CD4-positive, alpha-beta T cell treated with Interleukin-17A for 1 hour (primary cell): ENCODE measurements around the gene RPS19BP1.
"Not testable (repeated sequence)": the region's sequence is repeated elsewhere in the genome, so short reads cannot be mapped to it uniquely, and the experiment has no call there.

Experiments used
- DNase-seq: peaks from one replicate; pipeline ENCODE4 v3.0.0-alpha.2; 2020

The RPS19BP1 gene

DNA sequence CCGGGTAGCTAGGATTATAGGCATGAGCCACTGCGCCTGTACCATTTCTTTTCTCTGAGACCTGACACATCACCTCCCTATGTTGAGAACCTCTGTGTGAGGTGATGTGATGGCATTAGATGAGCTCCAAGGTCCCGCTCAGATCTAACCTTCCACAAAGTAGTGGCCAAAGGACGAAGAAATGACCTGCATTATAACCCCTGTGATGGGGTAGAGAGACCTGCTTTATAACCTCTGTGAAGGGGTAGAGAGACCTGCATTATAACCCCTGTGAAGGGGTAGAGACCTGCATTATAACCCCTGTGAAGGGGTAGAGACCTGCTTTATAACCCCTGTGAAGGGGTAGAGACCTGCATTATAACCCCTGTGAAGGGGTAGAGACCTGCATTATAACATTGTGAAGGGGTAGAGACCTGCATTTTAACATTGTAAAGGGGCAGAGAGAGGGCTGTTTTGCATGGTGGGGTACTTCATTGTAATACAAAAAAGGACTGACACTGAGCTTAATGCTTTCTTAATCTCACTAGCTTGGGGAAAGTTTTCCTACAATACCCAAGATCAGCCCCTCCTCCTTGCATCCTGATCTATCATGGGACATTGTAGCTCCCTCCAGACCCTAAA, 21.9 kb downstream of the RPS19BP1 start:
- no peak for DNase-seq

DNA sequence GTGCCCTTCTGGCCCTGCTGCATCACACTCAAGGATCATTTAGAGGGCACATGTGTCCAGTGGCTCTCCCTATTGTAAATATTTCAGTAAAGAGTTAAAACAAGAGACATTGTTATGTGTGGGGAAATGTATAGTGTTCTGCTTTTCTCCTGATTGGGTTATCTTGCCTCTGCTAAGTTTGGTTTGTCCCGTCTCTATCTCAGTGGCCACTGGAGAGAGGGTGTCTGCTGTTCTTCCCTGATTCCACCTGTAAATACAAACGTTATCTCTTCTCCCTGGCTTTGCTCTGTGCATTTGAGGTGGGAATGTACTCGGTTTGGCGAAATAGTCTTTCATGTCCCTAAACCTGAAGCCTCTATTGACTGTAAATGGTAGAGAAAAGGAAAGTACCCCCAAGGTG, 24.2 kb downstream of the RPS19BP1 start:
- no peak for DNase-seq

DNA sequence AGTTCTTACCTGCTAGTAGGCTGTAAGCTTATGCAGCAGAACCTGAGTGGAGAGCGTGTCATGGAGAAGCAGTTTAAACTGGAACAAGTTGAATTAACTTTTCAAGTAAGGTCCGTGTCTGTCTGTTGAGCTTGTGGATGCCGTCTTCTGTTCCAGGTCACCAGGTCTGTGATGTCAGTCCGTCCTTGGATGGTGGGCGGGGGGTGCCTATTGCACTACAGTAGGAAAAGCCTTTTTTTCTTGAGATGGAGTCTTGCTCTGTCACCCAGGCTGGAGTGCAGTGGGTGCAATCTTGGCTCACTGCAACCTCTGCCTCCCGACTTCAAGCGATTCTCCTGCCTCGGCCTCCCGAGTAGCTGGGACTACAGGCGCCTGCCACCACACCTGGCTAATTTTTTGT, 25.5 kb downstream of the RPS19BP1 start:
- not testable (repeated sequence) for DNase-seq

DNA sequence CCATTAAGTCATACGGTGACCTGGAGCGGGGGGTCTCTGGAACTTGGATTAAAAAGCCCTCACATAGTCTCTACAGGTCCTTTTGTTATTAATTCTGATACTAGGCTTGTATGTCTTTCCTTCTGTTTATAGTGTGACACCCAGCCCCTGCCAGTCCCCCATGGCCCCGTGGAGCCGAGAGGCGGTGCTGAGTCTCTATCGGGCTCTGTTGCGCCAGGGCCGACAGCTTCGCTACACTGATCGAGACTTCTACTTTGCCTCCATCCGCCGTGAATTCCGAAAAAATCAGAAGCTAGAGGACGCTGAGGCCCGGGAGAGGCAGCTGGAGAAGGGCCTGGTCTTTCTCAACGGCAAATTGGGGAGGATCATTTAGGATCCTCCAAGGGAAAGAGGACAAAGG, 28.5 kb downstream of the RPS19BP1 start:
- no peak for DNase-seq

DNA sequence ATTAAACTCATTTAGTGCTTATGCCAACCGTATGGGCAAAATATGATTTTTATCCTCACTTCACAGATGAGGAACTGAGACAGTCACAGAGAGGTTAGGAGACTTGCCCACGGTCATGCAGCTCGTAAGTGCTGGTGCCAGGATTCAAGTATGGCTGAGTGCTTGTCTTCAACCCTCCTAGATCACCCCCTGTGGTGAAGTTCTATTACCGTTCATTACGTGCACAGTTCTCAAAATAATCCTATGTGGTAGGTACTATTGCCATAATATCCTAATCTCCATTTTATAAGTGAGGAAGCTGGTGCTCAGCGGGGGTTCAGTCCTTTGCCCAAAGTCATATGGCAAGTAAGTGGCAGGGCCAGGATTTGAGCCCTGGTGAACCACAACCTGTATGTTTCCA, 28.9 kb downstream of the RPS19BP1 start:
- DNase-seq, result no peak

DNA sequence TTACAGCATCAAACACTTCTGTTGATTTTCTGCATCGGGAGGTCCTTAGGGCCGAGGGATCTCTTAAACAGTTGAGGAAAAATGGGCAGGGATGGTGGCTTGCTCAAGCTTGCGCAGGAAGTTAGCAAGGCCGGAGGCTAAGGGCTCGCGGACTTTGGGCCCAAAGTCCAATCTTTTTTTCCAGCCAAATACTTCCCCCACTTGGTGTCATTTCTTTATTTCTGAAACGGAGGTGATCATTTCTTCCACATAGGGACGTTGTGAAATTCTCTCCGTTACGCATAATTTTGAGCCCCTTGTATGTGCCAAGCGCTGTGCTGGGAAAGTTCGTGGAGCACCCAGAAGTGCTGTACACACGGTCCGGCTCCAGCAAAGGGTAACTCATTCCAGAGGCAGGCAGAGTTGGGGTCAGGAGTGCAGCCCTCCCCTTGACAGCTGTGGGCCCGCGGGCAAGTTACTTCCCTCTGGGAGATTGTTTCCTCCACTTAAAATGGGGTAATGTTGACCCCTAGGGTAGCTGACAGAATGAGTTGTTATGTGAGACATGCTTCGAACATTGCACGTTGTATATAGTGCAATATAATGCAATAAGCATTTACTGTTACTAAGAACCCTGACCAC, 29.6 kb downstream of the RPS19BP1 start:
- DNase-seq, result no peak

DNA sequence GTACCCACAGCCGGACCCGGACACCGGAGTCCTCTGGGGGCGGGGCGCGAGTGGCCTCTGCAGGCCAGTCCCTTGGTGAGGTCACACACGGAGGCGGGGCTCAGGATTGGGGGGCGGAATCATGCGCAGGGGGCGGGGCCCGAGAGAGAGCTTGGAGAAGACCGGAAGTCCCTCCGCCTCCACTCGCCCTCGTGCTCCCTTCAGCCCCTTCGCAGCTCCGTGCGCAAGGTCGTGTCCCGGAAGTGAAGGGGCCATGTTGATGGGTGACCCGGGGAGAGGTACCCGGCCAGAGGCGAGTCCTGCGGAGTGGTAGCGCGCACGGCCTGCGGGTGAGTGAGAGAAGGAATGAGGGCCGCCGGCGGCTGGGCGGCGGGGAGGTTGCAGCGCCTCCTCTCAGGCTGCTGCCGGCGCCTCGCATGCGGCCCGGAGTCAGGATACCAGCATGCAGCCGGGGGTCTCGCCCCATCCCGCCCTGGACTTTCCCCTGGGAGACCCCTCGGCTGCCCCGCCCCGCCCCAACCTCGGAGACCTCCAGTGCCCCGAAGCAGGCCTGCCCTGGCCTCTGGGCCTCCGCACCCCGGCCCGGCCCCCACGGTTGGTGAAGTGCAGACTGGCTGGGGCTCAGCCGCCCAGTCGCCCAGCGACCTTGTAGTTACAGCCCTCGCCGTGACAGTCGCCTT, 30.3 kb downstream of the RPS19BP1 start, which contains the start of gene MIEF1:
Gene MIEF1 (plus strand): TSS at position 182 of the 680 bp plus-strand sequence. CDS start 9,005 bp downstream, outside the sequence.
- peak; percentile 94 for DNase-seq

DNA sequence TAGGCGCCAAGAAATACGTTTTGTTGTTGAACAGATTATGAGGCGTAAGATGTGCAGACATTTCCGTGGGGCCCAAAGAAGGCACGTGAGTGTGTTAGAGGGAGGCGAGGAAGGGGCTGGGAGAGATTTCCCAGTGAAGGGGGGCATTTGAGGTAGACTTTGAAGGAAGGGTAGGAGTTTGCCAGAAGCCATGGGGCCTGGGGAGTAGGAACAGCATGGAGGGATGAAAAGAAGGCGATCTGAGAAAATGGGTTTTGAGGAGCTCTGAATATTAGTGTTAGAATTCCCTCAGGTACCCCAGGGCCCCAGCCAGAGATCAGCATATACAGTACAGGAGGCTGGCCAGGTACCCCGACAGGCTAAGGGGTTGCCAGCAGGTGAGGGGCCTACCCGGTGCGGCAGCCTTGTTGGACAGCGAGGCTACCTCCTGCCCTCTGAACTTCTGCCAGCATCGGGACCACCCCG, 30.9 kb downstream of the RPS19BP1 start:
- DNase-seq, result no peak

DNA sequence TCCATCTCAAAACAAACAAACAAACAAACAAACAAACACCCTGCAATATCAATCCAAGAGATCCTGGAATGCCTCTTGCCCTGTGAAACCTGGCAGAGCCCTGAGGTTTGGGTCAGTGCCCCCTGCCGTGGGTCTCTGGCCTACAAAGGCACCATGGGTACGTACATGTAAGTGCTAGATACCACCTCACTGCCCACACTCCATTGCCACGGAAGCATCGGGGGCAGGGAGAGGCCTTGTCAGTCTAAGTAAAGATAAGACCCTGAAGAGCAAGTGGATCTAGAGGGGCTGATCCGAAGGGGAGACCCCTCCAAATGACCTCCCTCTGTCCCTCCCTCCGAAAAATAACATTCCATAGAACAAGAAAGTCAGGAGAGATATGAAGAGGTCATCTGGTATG, 32.4 kb downstream of the RPS19BP1 start:
- DNase-seq, result no peak

DNA sequence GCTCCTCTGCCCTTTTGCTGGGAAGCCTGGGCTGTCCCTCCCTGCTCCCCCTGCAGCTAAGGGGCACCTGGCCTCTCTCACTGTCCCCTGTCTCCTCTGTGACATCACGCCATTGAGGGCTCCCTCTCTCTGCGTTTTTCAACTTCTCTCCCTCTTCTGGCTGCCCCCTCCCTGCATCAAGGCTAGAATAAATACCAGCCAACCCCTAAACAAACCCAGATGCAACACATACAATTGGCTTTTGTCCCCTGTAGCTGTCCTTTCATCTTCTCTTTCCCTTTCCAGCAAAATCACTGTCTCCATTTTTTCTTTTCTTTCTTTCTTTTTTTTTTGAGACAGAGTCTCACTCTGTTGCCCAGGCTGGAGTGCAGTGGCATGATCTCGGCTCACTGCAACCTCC, 33.7 kb downstream of the RPS19BP1 start:
- no peak for DNase-seq

DNA sequence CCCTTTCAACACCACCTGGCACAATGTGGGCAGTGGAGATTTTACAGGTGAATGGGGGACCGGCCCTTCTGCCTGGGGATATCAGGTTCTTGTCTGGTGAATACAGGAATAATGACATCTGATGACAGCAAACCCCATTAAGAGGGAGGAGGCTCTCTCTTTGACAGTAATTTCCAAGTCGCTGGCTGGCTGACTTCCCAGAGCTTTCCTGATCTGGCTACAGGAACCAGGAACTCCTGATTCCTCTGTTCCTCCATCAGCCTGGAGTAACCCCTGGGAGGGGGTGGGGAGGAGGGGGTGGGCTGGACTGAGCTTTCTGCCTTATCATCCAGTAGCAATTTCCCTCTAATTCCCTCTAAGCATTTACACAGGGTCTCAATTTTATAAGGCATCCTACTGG, 34.2 kb downstream of the RPS19BP1 start:
- no peak for DNase-seq

DNA sequence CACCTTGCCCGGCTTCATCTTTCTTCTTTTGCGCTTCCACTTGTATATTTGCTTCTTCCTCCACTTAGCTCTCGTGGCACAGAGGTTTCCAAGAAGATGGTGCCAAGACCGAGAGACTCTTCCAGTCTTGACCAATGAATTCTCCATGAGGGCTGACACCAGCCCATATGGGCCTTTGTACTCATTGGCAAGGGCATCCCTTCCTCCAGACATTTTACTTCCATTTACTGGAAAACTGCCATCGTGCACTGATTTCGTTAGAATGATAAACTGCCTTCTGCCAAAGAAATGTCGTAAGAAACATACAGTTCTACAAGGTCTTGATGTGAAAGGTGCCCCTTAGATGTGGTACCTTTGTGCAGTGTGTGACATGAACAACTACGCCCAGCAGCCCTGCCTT, 35.1 kb downstream of the RPS19BP1 start:
- no peak for DNase-seq

DNA sequence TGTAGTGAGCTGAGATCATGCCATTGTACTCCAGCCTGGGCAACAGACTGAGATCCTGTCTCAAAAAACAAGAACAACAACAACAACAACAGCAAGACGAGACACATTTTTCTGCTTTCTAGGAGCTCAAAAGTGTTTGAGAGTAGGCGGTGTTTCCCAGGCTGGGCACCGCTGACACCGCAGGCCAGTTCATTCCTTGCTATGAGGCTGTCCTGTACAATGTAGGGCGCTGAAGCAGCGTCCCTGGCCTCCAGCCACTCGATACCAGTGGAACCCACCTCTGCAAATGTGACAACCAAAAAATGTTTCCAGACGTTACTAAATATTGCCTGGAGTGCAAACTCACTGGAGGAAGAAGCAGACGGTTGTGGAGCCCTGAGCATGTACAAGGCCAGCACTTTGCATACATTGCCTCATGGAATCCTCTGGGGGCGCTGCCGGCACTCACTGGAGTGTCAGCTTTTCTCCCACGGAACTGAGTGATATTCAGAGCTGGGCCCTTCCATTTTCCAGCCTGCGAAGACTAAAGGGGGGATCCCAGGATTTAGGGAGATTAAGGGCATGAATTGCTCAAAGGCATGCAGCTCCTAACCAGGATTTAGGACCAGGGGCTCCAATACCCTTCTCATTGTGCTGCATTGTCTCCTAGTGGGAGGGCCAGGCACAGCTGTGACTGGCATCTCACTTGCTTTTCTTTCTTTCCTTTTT, 36.3 kb downstream of the RPS19BP1 start:
- peak; percentile 55 for DNase-seq

DNA sequence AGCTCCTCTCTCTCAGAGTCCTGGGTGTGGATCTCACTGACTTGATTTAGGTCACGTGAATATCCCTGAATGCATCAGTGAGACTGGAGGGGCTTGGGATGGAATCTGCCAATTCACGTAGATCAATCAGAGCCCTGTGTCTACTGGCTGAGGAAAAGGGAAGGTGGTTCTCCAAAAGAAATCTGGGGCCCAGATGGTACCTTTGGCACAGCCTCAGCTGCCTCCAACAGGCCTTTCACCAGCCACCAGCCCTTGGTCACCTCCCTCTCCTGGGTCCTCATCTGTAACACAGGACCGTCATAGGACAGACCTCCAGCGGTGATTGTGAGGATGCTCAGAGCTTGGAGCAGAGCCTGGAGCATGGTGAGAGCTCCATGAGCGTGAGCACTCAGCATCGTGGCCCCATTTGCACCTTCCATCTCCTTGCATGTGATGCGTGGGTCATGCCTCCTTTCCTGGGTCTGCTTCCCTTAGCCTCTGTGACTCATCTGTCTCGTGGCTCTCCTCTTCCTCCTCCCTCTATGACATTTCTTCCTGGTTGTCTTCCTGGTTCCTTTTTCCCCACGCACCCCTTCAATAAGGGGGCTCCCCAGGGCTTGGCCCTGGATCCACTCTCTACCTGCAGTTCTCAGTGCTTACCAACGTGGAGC, 38.0 kb downstream of the RPS19BP1 start:
- DNase-seq, result no peak

DNA sequence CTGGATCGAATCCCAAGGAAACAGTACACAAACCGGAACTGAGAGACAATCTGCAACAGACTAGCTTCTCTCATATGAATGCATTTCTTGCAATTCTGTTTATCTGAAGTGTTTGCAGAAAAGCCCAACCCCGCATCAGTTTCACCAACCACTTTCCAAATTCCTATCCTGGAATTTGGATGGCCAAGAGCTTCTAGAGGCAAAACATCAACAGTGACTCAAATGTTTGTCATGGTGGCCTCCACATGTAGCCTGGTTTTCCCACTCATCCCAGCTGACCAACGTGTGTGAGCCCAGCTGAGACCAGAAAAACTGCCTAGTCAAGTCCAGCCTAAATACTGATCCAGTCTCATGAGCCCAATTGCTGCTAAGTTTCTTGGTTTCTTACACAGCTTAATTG, 38.8 kb downstream of the RPS19BP1 start:
- DNase-seq, result no peak

DNA sequence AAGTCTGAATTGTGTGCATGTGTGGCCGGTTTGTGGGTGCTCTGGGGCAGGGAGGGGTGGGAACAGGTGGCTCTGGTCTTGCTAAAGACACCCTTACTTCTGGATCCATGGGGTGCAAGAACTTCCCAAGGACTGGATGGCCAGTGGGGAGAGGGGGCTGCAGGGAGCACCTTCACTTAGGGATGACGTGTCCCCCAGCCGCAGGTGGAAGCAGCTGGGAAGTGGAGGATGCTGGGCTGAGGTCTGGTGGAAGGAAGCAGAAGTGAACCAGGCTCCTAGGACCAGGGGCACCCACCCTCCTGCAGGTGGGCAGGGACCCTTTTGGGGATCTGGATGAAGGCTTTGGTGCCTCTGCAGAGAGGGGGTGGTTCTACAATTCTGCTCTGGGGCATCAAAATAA, 40.4 kb downstream of the RPS19BP1 start:
- no peak for DNase-seq

DNA sequence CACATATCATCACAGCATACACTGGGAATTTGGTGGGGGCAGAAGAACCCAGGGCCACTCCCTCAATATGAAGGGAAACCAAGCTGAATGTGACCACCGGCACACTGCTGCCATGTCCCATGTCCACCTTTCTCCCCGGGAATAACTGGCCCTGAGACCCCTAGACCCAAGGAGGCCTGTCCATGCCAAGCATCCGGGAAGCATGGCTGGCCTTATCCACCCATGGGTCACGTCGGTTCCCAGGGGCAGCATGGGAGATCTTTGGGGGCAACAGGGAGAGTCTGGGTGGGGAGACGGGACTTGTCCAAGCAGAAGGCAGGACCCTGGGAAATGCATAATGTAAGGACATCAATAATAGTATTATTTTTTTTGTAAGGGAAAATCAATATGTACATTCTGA, 40.9 kb downstream of the RPS19BP1 start:
- DNase-seq, result no peak

DNA sequence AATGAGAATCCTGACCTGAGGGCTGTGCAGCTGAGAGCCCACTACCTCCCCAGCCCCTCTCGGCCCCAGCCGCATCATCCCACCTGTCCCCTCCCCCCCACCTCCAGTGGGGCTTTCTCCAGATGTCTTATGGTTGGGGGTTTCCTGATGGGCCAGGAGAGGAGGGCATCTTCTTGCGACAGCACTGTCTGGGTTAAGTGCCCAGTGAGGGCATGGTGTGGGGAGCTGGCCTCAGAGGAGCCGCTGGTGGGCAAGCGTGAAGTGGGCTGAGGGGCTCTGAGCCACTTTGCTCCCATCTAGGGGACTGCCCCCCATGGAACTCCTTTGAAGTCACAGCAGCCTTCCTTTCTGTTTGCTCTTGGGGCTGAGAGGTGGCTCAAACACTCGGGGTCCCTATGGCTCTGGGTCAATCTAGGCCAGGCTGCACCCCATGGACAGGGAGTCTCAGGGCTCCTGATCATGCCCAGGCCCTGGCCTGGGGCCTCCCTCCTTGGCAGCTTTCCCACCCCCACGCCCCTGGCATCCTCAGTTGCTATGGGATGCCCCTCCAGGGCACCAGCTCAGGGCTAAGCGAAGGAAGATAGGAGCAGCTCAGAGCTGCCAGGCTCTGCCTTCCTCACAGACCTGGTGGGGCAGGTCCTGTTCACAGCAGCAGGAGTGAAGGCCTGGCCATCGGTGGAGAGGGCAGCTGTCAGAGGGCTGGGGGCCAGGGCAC, 41.4 kb downstream of the RPS19BP1 start:
- no peak for DNase-seq

DNA sequence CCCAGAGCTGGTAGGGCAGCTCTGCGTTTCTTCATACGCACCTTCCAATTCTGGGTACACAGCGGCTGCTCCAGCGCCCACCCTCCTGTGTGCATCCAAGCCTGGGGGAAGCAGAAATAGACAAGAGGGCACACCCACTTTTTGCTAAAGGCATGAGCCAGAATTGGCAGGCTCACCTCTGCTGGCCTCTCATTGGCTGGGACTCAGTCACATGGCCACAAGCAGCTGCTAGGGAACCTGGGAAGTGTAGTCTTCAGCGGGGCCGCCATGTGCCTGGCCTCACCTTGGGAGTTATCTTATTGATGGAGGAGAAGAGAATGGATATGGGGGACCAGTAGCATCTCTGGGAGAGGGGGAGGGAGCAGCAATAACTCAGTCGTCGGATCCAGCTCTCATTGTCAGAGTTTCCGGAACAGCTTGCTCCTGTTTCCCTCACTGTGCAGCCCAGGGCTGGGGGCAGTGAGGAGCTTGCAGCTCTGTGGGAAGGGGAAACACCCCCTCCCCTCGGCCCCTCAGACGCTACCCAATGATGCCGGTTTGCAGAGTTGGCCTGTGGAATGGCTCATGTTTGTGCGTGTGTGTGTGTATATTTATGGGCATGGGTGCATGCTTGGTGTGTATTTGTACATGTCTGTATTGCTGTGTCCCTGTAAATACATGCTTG, 42.3 kb downstream of the RPS19BP1 start:
- peak; percentile 90 for DNase-seq

DNA sequence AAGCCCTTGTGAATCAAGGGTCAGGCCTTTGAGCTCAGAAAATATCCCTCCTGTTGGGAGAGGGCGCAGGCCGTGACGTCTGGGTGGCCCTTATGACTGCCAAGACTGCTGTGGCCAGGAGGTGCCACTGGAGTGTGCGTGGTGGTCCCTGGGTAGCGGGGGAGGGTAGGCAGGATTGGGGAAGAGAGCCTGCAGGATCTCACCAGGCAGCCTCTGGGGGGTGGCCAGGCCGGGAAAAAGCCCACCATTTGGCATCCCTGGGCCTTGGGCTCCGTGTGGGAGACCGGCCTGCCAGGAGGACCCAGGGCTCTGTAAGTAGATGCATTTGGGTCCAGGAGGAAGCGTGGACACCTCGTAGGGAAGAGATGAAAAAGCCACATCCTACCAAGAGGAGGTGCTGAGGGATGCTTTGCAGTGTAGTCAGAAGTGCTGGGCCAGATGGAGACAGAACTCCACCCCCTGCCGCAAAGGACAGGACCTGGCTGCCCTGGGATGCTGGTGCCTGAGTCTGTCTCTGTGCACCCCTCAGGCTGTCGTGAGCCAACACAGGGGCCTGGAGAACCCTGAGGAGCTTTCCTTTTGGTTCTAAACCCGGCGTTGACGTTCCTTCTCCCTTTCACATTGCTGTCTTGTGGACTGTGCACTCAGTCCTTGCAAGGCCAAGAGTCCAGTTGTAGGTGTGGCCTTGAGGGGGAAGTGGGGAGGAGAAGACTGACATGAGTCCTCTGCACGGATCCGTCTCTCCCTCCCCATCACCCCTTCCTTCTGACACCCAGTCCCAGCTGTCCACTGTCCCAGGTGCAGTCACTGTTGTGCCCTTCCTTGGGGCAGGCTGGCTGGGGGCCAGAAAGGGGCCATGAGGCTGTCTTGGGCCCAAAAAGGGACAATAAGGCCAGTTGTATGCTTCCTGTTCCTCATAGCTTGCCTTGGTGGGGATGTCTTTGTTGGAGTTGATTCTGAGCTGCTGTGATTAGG, 43.2 kb downstream of the RPS19BP1 start:
- DNase-seq, result no peak
